Keratinocyte (primary cell): ENCODE data around the gene TMEM52. TPM values are rescaled to one million over a fixed set of nuclear protein-coding genes. Genes with fewer than 3 reads are reported as not detected.

Source experiments
- DNase-seq: peaks from one replicate; pipeline ENCODE4 v3.0.0-alpha.2; 2011; ENCODE audit warnings: low read depth, missing footprints, low spot score
- FAIRE-seq: peaks from 2 replicates; lab custom pipeline; 2011; peaks lifted over from hg19 to GRCh38; lab: Jason Lieb, UNC
- H2AFZ ChIP-seq: 2 replicates; pipeline ENCODE4 v1.6.0; 2012; ENCODE audit warnings: low read length, control low read depth, inconsistent platforms; ENCODE audit not compliant: control insufficient read depth
- H3K27ac ChIP-seq: 2 replicates; pipeline ENCODE4 v1.5.1; 2011; ENCODE audit warnings: low read length; ENCODE audit not compliant: control insufficient read depth, insufficient read depth
- H3K27me3 ChIP-seq: 3 replicates; pipeline ENCODE4 v1.6.0; 2011; ENCODE audit warnings: low read length; ENCODE audit not compliant: control insufficient read depth, insufficient read depth; ENCODE audit errors: extremely low read depth
- H3K36me3 ChIP-seq, 2 experiments: 2 replicates in 1 of 2; 3 replicates in 1 of 2; pipeline ENCODE4 v1.5.1; 2011; ENCODE audit warnings: low read length in 2 of 2, mild to moderate bottlenecking in 1 of 2; ENCODE audit not compliant: control insufficient read depth in 2 of 2, insufficient read depth in 2 of 2; ENCODE audit errors: extremely low read depth in 1 of 2
- H3K4me1 ChIP-seq: 3 replicates; pipeline ENCODE4 v1.5.1; 2011; ENCODE audit warnings: low read length; ENCODE audit not compliant: control insufficient read depth, insufficient read depth; ENCODE audit errors: extremely low read depth
- H3K4me2 ChIP-seq: 3 replicates; pipeline ENCODE4 v1.6.0; 2011; ENCODE audit warnings: low read depth, low read length; ENCODE audit not compliant: control insufficient read depth, insufficient read depth; ENCODE audit errors: extremely low read depth
- H3K4me3 ChIP-seq, 3 experiments: fragments of 200-600 bp in 1 of 3; sonication (generic) in 1 of 3; 2 replicates in 2 of 3; 3 replicates in 1 of 3; pipeline ENCODE4 v1.5.1; 2011 to 2016; ENCODE audit warnings: low read length in 3 of 3, mild to moderate bottlenecking in 3 of 3, control low read depth in 2 of 3, inconsistent platforms in 1 of 3, low read depth in 1 of 3, mixed read lengths in 1 of 3, mixed run types in 1 of 3, moderate library complexity in 1 of 3; ENCODE audit not compliant: control insufficient read depth in 2 of 3, insufficient read depth in 2 of 3; ENCODE audit errors: extremely low read depth in 1 of 3
- H3K79me2 ChIP-seq: 2 replicates; pipeline ENCODE4 v1.6.0; 2012; ENCODE audit warnings: low read length; ENCODE audit not compliant: control insufficient read depth, insufficient read depth
- H3K9ac ChIP-seq: 3 replicates; pipeline ENCODE4 v1.6.0; 2011; ENCODE audit warnings: low read length; ENCODE audit not compliant: control insufficient read depth, insufficient read depth; ENCODE audit errors: extremely low read depth
- H3K9me1 ChIP-seq: 3 replicates; pipeline ENCODE4 v1.6.0; 2011; ENCODE audit warnings: low read length; ENCODE audit not compliant: control insufficient read depth, insufficient read depth; ENCODE audit errors: extremely low read depth
- H3K9me3 ChIP-seq: 2 replicates; pipeline ENCODE4 v1.5.1; 2012; ENCODE audit warnings: low read depth, low read length; ENCODE audit not compliant: control insufficient read depth
- H4K20me1 ChIP-seq: 3 replicates; pipeline ENCODE4 v1.6.0; 2011; ENCODE audit warnings: low read length; ENCODE audit not compliant: control insufficient read depth, insufficient read depth; ENCODE audit errors: extremely low read depth
- CTCF ChIP-seq, 3 experiments: IDR thresholded peaks in 1 of 3; conservative IDR thresholded peaks in 1 of 3; optimal IDR thresholded peaks in 1 of 3; 2 replicates in 2 of 3; 3 replicates in 1 of 3; pipeline versions ENCODE3 to v1.5.1; 2011; ENCODE audit warnings: low read length in 3 of 3, mild to moderate bottlenecking in 3 of 3, moderate library complexity in 2 of 3, control low read depth in 1 of 3, inconsistent platforms in 1 of 3; ENCODE audit not compliant: insufficient read depth in 2 of 3; ENCODE audit errors: extremely low read depth in 1 of 3
- EZH2 ChIP-seq: IDR thresholded peaks from one replicate; pipeline ENCODE4 v1.6.1; 2012; ENCODE audit warnings: inconsistent platforms, mild to moderate bottlenecking, low read length, moderate library complexity
- dilution Hi-C: fragments of 300-500 bp; cut with MboI; formaldehyde crosslinking; loops from one replicate; pipeline ENCODE4 v1.7.0; 2020; ENCODE audit warnings: low sequenced_read_pairs; ENCODE audit not compliant: extremely low pct_ligation_motif_present
- polyA plus RNA-seq, 5 experiments: library from polyadenylated mRNA; depleted of rRNA in 3 of 5; stranded (reverse) in 3 of 5; stranded (forward) in 1 of 5; unstranded in 1 of 5; fragments of >200 nt; gene quantifications; 1 replicate in 1 of 5; 2 replicates in 3 of 5; 3 replicates in 1 of 5; pipeline versions ENCODE4 v1.2.1 to v1.2.3, GENCODE V29; 2011 to 2012; ENCODE audit warnings: missing spikeins in 2 of 5, low read depth in 1 of 5, low replicate concordance in 1 of 5

Gene TMEM52
- polyA plus RNA-seq, 1 donor (not counting 4 experiments of a cell fraction or from before 2014, with no cell fraction given): 0.10 TPM

- peaks cover 13% of the 10 kb centered on the region for H3K27me3 ChIP-seq
- DNase-seq: no peak
- H3K9ac ChIP-seq: no peak overlapping the region
- H3K27ac ChIP-seq: no peak overlapping the region
- no peaks in the 10 kb centered on the region for H4K20me1 ChIP-seq
- peaks cover 18% of the 10 kb centered on the region for H3K4me1 ChIP-seq
- no peak overlapping the region for H3K4me3 ChIP-seq
- no peaks in the 10 kb centered on the region for H3K9me3 ChIP-seq
- no peak overlapping the region for H2AFZ ChIP-seq
- no peaks in the 10 kb centered on the region for H3K36me3 ChIP-seq
- no peak overlapping the region for H3K4me2 ChIP-seq
- FAIRE-seq: no peak
- TF ChIP-seq EZH2 (no peak), CTCF (optimal IDR thresholded peaks at IDR 0.05 in 1 of 3, IDR thresholded peaks at IDR 0.05 in 1 of 3, conservative IDR thresholded peaks at IDR 0.05 in 1 of 3; ENCODE audit: extremely low read depth in 1 of 3, insufficient read depth in 2 of 3, low read length in 3 of 3) (no peak)
- dilution Hi-C loops: no loop called here
- no peaks in the 10 kb centered on the region for H3K9me1 ChIP-seq
- no peaks in the 10 kb centered on the region for H3K79me2 ChIP-seq
These were observed 46.5 kb upstream of the TMEM52 start for GRCh38 chr1:1965546-1965945.

- H3K4me2 ChIP-seq: no peak overlapping the region
- no peaks in the 10 kb centered on the region for H3K79me2 ChIP-seq
- dilution Hi-C loops: no loop called here
- DNase-seq: no peak
- H2AFZ ChIP-seq: no peak overlapping the region
- H3K9ac ChIP-seq: no peak overlapping the region
- no peak for FAIRE-seq
- H3K36me3 ChIP-seq: no peaks in the 10 kb centered on the region
- H3K27ac ChIP-seq: no peak overlapping the region
- TF ChIP-seq CTCF (optimal IDR thresholded peaks at IDR 0.05 in 1 of 3, IDR thresholded peaks at IDR 0.05 in 1 of 3, conservative IDR thresholded peaks at IDR 0.05 in 1 of 3; ENCODE audit: extremely low read depth in 1 of 3, insufficient read depth in 2 of 3, low read length in 3 of 3) (no peak), EZH2 (no peak)
- no peaks in the 10 kb centered on the region for H3K9me1 ChIP-seq
- H4K20me1 ChIP-seq: no peaks in the 10 kb centered on the region
- H3K27me3 ChIP-seq: peaks cover 18% of the 10 kb centered on the region
- no peak overlapping the region for H3K4me3 ChIP-seq
- no peaks in the 10 kb centered on the region for H3K9me3 ChIP-seq
- peaks cover 18% of the 10 kb centered on the region for H3K4me1 ChIP-seq
These were observed 45.7 kb upstream of the TMEM52 start for GRCh38 chr1:1964811-1965210.
